ENCODE measurements around the gene SLIRP.
"Not testable (repeated sequence)": the region's sequence is repeated elsewhere in the genome, so short reads cannot be mapped to it uniquely, and the experiment has no call there.

SLIRP gene
- total RNA-seq = 17.4 to 42.8 (median 33.2) reads per million in 18 experiments

GRCh38 chr14:77707724-77708408 is at the start of gene SLIRP, which contains the start of gene ALKBH1:
Gene SLIRP (plus strand): TSS chr14:77708103. CDS start chr14:77708112, 9 bp downstream.
Gene ALKBH1 (minus strand): TSS chr14:77708023. CDS start chr14:77708004, 19 bp downstream.
- peak; percentile 91 to 92 for DNase-seq

- DNase-seq = peak; percentile 74 to 96
These were observed 48.1 kb upstream of the SLIRP start for GRCh38 chr14:77659831-77660230.

GRCh38 chr14:77660754-77661153 is 47.1 kb upstream of the SLIRP start:
- no peak for DNase-seq

GRCh38 chr14:77661562-77661961 is 46.3 kb upstream of the SLIRP start:
- DNase-seq = not testable (repeated sequence)

GRCh38 chr14:77663293-77663692 is 44.6 kb upstream of the SLIRP start:
- no peak for DNase-seq

- peak; percentile 51 to 80 for DNase-seq
These were observed 40.6 kb upstream of the SLIRP start for GRCh38 chr14:77667331-77667730.

GRCh38 chr14:77673193-77673592 is 34.7 kb upstream of the SLIRP start:
- DNase-seq = no peak

GRCh38 chr14:77674931-77675330 is 33.0 kb upstream of the SLIRP start:
- DNase-seq = no peak

GRCh38 chr14:77681196-77682157 is 26.4 kb upstream of the SLIRP start:
- no peak for DNase-seq

- DNase-seq = no peak
These were observed 25.7 kb upstream of the SLIRP start for GRCh38 chr14:77682158-77682553.

- no peak for DNase-seq
These were observed 16.6 kb upstream of the SLIRP start for GRCh38 chr14:77691259-77691658.

- DNase-seq = peak; percentile 20 to 36
These were observed 564 bp upstream of the SLIRP start for GRCh38 chr14:77707355-77707723.

- DNase-seq = no peak
These were observed 846 bp downstream of the SLIRP start for GRCh38 chr14:77708749-77709148.

- DNase-seq = no peak
These were observed 1.5 kb downstream of the SLIRP start for GRCh38 chr14:77709412-77709811.

- DNase-seq = no peak
These were observed 2.5 kb downstream of the SLIRP start for GRCh38 chr14:77710364-77710763.

GRCh38 chr14:77714926-77715325 is 7.0 kb downstream of the SLIRP start:
- peak; percentile 37 to 49 for DNase-seq

GRCh38 chr14:77717608-77718305 is 9.9 kb downstream of the SLIRP start:
- no peak for DNase-seq

- DNase-seq = no peak
These were observed 13.5 kb downstream of the SLIRP start for GRCh38 chr14:77721437-77721836.

- no peak for DNase-seq
These were observed 14.4 kb downstream of the SLIRP start for GRCh38 chr14:77722301-77722700.

- no peak for DNase-seq
These were observed 23.1 kb downstream of the SLIRP start for GRCh38 chr14:77730976-77731497.

GRCh38 chr14:77738559-77739250 is 30.8 kb downstream of the SLIRP start:
- no peak for DNase-seq

- no peak for DNase-seq
These were observed 33.5 kb downstream of the SLIRP start for GRCh38 chr14:77741438-77741837.
